Retinal pigment epithelial cell (primary cell): ENCODE results near the gene CALY.

Experiments used
- DNase-seq: peaks from one replicate; pipeline ENCODE4 v3.0.0-alpha.2; 2010; ENCODE audit warnings: low read depth
- H3K4me3 ChIP-seq: 2 replicates; pipeline ENCODE4 v1.5.1; 2011; ENCODE audit warnings: mild to moderate bottlenecking, low read length, control low read depth, moderate library complexity
- TF ChIP-seq, protein P1 (sequence below): conservative IDR thresholded peaks from 2 replicates; pipeline ENCODE4 v1.5.1; 2011; ENCODE audit warnings: low read depth, low read length, control low read depth, inconsistent platforms

The CALY gene

DNA sequence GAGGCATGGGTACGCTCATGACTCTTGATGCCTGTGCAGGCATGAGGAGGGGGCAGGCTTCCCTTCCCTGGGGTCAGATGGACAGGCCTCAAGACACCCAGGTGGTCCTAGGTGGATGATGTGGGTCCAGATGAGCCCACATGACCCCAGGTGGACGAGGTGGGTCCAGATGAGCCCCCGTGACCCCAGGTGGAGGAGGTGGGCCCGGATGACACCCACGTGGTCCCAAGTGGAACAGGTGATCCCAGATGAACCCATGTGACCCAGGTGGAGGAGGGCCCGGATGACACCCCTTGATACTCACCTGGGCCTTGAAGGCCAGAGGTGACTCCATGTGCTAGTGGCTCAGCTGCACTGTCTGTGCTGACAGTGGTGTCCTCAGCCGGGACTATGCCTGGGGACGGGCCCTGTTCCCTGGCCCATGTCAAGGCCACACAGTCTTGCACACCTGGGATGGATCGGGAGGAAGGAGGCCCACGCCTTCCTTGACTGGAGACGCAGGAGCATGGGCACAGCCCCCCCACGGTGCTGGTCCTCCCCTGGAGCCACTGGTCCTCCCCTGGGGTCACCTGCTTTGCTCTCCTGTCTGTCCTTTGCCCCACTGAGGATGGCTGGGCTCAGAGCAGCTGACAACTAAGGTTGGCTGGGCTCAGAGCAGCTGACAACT lies 13.7 kb upstream of the CALY start:
- no peak for DNase-seq
- no peak overlapping the region for H3K4me3 ChIP-seq
- TF ChIP-seq, protein P1, sequence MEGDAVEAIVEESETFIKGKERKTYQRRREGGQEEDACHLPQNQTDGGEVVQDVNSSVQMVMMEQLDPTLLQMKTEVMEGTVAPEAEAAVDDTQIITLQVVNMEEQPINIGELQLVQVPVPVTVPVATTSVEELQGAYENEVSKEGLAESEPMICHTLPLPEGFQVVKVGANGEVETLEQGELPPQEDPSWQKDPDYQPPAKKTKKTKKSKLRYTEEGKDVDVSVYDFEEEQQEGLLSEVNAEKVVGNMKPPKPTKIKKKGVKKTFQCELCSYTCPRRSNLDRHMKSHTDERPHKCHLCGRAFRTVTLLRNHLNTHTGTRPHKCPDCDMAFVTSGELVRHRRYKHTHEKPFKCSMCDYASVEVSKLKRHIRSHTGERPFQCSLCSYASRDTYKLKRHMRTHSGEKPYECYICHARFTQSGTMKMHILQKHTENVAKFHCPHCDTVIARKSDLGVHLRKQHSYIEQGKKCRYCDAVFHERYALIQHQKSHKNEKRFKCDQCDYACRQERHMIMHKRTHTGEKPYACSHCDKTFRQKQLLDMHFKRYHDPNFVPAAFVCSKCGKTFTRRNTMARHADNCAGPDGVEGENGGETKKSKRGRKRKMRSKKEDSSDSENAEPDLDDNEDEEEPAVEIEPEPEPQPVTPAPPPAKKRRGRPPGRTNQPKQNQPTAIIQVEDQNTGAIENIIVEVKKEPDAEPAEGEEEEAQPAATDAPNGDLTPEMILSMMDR: no peak

DNA sequence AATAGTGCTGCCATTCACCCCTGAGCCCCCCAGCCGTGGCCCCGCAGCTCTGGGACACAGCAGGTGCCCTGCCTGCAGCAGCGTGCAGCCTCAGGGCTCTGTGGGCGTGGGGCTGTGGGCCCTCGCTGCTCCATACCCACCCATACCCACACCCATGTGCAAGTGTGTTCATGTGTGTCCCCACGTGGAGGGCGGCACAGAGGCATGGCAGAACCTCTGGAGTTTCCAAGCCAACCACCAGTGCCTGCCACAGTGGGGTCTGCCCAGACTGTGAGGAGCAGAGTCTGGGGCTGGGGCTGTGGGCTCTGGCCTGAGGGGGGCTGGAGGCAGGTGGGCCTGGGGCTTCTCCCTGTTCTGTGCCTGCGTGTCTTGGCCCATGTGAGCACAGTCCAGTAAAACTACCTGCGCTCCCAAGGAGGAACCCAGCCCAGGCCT lies 12.9 kb upstream of the CALY start:
- H3K4me3 ChIP-seq: no peak overlapping the region
- TF ChIP-seq, protein P1: no peak
- DNase-seq: no peak

DNA sequence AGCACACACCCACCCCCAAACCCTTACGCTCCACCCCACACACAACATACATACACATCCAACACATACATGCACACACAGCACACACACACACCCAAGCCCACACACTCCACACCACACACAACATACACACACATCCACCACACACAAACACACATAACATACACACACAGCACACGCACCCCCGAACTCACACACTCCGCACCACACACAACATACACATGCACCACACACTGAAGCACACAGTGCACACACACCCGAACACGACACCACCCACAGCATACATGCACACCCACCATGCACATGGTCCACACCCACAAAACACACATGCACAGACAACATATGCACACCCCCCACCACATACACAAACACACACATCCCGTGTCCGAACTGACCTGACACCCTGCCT lies 12.5 kb upstream of the CALY start:
- DNase-seq: no peak
- TF ChIP-seq, protein P1: no peak

GRCh38 chr10:133347710-133348517 lies 11.2 kb upstream of the CALY start:
- DNase-seq: no peak
- H3K4me3 ChIP-seq: no peak overlapping the region
- TF ChIP-seq, protein P1: no peak

More for the DNA sequence above, 12.5 kb upstream of the CALY start:
- H3K4me3 ChIP-seq: no peak overlapping the region

GRCh38 chr10:133346413-133346812 lies 9.7 kb upstream of the CALY start:
- no peak for DNase-seq
- TF ChIP-seq, protein P1: no peak
- no peak overlapping the region for H3K4me3 ChIP-seq

GRCh38 chr10:133344236-133344635 lies 7.5 kb upstream of the CALY start:
- no peak overlapping the region for H3K4me3 ChIP-seq
- no peak for DNase-seq
- TF ChIP-seq, protein P1: no peak

DNA sequence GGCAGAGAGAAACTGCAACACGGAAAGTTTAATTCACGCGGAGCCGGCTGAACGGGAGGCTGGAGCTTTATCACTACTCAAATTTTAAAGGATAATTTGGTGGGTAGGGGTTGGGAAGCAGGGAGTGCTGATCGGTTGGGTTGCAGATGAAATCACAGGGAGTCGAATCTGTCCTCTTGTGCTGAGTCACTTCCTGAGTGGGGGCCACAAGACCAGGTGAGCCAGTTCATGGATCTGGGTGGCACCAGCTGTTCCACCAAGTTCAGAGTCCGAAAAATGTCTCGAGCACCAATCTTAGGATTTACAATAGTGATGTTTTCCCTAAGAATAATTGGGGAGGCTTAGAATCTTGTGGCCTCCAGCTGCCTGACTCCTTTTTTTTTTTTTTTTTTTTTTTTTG lies 6.9 kb upstream of the CALY start:
- no peak for DNase-seq
- TF ChIP-seq, protein P1: no peak
- no peak overlapping the region for H3K4me3 ChIP-seq
